HG03135 (cell line): ENCODE data around the gene CCDC136.

ENCODE experiments used
- ATAC-seq: cut with Tn5 transposase; IDR thresholded peaks from one replicate; pipeline ENCODE4 v1.9.1; 2021; ENCODE audit warnings: mild to moderate bottlenecking, moderate library complexity; ENCODE audit not compliant: unreplicated experiment

The CCDC136 gene

DNA sequence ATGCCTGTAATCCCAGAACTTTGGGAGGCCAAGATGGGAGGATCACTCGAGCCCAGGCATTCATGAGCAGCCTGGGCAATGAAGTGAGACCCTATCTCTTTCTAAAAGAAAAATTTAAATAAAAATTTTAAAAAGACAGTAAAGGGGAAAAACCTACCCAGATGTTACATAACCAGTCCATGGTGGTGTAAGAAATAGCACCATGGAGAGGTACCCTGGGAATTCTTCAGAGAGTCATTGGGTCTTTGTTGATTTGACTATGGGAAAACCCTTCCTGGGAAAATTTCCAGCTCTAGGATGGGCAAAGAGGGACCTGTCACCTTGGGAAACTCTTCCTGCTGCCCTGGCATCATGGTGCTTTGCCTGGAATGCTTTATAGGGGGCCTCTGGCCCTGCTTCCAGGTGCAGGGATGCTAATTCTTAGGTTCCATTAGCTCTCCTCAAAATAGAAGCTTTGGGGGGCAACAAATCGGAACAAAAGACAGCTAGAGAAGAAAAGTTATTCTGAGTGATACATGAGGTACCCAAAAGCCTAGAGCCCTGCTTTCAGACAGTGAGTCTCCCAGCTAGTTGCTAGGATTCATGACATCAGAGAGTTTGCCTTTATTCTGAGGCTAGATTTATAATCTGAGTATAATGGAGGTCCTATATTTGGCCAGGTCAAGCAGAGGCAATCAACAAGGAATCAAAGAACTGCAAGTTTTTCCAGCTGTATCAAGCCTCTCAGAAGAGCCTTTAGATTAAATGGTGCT, 10.1 kb downstream of the CCDC136 start:
- ATAC-seq: no peak

DNA sequence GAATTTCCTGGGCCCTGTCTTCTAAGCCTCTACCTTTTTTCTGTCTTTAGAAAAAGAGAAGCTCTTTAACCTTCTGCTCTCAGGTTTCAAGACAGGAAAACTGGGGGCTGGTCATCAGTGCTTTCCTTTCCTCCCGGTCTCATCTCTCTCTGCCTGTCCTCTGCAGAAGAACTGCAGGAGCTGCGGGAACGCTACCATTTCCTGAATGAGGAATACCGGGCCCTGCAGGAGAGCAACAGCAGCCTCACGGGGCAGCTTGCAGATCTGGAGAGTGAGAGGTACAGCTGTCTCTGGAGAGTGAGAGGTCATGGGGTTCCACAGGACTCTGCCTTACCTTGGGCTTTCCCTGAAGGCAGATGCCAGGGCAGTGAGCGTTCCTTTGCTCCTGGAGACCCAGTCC, 12.7 kb downstream of the CCDC136 start:
- no peak for ATAC-seq

DNA sequence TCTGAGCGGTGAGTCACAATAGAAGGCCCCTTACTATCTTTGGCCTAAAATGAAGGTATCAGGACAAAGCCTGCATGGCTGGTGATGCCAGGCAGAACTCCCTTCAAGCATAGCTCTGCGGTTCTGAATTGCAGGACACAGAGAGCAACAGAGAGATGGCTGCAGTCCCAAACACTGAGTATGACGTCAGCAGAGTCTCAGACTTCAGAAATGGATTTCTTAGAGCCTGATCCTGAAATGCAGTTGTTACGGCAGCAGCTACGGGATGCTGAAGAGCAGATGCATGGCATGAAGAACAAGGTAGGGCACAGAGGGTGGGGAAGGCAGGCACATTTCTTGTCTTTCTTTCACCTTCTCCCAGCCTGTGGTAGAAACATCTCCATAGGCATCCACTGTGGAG, 13.5 kb downstream of the CCDC136 start:
- ATAC-seq: no peak

DNA sequence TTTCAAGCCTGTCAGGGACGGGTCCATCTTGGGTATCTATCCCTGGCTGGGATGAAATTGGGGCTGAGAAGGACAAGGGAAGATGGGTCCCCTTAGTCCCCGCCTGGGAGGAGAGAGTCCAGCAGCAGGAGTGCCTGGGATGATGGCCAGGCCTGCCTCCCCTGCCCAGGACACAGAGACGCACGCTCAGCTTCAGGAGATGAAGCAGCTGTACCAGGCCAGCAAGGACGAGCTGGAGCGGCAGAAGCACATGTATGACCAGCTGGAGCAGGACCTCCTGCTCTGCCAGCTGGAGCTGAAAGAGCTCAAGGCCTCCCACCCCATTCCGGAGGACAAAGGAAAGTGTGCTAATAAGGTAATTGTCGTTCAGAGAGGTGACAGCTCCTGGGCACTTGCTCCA, 15.4 kb downstream of the CCDC136 start:
- ATAC-seq: no peak

DNA sequence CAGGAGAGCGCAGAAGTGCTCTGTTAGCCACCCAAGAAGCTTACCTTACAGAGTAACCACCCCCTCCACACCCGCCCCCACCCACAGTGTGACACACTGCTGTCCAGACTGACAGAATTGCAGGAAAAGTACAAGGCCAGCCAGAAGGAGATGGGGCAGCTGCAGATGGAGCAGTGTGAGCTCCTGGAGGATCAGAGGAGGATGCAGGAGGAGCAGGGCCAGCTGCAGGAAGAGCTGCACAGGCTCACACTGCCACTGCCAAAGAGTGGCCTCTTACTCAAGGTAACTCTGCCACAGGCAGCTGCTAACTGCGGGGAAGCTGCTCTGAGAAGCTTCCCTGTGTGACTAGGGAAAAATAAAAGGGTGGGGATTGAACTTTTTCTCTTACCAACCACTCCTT, 17.6 kb downstream of the CCDC136 start:
- no peak for ATAC-seq

DNA sequence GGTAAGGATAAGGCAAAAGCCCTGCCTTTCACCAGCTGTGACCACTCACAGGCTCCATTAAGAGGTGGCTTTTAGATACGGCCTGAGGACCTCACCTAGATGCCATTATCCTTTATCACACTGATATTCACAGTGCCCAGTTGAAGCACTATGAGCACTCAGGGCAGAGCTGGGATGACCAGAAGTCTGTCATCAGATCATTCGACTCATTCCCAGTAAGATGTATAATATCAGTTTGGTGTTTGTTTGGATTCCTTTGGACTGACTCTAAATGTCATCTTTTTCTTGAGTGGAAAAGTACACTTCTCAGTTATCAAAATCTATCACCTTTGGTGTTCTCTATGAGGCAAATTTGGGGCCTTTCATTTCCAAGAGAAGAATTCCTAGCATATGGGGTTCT, 18.7 kb downstream of the CCDC136 start:
- no peak for ATAC-seq

DNA sequence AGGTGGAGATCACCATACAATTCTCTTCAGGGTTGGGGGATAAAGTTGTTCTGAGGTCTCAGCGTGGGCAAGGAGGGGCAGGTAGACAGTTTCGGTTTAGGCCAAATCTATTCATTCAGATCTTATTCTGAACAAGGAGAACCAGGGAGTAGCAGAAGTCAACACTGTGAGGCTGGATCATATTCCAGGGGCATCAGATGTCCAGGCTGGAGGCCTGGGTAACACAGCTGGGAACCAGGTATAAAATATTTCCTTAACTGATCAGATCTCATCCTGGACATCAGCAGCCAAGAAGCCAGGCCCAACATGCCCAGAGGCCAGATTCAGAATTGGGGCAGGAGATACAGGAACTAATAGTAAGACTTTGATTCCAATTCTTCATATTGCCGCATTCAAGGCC, 19.2 kb downstream of the CCDC136 start:
- ATAC-seq: no peak

DNA sequence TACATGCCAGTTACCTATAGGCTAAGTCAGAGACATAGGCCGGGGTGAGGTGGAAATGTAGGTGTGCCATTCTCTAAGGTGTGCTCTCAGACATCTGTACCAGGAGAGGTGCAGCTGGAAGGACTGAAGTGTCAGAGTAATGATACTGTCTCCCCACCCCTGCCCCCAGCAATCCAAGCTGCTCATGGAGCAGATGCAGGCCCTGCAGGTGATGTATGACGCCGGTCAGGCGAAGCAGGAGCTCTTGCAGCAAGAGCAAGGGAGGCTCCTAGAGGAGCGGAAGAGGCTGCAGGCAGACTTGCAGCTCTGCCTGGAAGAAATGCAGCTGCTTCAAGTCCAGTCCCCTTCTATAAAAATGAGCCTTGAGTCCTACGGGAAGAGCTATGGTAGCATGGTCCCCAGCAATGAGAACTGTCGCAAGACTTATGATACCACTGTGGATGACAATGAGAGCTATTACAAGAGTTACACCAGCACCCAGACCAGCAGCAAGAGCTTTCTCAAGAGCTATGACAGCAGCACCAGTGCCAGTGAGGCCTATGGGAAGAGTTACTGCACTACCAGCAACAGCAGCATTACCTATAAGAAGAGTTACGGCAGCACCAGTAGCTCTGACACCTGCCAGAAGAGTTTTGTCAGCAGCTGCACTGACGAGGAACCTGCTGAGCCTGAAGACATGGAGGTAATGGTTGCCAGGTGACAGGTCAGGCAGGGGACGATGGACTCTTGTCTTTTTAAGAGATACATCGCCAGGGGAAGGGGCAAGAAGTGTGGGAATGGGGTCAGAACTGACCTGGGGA, 20.1 kb downstream of the CCDC136 start:
- ATAC-seq: no peak

DNA sequence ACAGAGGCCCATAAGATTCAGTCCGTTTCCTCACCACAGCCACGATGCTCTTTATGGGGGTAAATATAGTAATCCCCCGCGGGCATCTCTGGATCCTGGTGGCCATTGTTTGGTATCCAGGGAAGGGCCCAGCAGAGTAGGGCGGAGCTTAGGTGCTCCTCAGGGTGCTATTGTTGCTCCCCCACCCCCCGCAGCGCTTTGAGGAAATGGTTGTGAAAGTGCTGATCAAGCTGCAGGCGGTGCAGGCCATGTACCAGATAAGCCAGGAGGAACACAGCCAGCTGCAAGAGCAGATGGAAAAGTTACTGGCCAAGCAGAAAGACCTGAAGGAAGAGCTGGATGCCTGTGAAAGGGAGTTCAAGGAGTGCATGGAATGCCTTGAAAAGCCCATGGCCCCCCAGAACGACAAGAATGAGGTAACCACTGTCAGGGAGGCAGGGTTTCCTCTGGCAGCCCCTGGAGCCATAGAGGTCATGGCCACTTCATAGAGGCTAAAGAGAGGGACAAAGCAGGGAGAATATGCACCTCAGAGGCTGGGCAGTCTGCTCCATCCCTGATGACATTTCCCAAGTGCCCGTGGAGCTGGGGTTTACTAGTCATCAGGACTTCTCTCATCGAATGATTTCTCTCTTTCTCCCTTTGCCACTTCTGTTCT, 20.9 kb downstream of the CCDC136 start:
- no peak for ATAC-seq

DNA sequence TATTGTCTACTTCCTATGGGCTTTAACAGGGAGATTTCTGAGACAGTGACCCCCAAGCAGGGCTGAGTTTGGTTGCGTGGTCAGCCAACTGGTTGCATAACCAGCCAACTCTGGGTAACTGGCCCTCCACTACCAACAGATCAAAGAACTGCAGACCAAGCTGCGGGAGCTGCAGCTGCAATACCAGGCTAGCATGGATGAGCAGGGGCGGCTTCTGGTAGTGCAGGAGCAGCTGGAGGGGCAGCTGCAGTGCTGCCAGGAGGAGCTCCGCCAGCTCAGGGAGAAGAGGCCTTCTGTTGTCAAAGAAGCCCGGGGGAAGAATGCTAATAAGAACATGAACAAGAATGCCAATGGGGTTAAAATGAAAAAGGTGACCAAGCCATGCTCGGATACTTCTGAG, 22.7 kb downstream of the CCDC136 start:
- no peak for ATAC-seq

DNA sequence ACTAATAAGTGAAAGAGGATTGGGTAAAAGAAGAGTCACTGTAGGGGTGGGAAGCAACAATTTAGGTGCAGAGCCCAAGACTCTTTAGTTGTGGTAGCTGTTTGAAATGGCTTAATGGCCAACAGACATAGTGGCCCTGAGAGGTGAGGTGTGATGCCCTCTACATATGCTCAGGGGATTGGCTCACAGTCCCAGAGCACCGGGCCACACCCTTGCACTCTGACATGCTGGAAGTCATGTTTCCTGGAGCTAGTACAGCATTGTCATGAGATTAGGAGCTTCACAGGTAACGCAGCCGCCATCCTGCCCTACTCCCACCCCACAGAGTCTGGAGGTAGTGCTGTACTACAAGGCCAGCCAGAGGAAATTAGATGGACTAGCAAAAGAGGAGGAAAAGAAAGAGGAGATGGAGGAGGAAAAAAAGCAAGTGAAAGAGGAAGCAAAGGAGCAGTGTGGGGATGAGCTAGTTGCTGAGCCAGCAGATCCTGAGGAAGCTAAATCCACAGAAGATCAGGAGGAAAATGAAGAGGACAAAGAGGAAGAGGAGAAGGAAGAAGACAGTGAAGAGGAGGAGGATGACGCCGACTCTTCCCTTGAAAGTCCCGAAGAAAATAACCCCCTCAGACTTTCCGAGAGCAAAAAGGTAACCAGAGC, 23.6 kb downstream of the CCDC136 start:
- no peak for ATAC-seq

DNA sequence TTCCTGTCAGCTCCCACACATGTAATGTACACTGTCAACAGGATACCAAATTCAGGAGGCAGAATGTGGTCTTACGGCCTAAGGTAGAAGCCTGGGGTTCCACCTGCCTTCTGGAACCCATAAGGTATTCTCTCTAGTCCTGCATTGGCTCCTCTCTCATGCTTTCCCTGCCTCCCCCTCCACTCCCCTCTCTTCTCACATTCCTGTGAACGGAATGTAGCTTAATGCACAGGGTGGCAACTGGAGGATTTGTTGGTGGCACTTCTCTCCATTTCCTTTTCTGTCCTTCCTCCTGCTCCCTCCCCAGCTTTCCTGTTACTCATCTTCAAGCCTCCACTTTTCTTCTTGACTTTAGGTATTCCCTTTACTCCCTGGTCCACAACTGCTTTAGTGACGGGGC, 26.9 kb downstream of the CCDC136 start:
- no peak for ATAC-seq

DNA sequence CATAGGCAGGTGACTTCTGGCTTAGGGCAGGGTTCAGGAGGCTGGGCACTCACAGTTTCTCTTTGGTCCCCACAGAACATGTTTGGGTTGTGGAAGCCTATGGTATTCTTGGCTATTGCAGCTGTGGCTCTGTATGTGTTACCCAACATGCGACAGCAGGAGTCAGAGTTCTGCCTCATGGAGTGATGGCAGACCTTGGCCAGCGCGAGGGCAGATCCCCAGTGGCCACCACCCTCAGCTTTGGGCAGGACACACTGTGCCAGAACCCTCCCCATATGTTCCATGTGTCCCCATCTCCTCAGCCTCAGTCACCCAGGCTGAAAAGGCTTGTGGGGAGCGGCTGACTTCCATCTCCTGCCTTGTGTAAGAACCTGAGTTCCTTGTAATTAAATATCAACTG, 30.0 kb downstream of the CCDC136 start:
- no peak for ATAC-seq

DNA sequence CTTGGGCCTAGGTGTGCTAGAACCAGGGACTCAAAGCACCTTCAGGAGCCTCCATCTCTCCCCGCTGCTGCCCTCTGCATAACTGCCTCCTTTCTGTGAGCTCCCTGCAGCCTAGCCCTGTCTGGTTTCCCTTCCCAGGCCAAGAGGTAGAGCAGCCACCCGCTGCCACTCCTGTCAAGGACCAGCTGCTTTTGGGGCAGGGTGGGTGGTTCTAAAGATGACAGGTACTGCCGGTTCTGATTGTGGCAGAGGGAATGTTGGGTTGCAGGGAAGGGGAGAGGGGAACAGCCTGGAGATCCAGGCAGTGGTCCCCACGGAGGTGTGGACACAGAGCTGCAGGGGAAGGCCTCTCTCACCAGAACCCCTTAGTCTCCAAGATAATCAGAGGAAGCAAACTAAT, 34.7 kb downstream of the CCDC136 start:
- no peak for ATAC-seq

DNA sequence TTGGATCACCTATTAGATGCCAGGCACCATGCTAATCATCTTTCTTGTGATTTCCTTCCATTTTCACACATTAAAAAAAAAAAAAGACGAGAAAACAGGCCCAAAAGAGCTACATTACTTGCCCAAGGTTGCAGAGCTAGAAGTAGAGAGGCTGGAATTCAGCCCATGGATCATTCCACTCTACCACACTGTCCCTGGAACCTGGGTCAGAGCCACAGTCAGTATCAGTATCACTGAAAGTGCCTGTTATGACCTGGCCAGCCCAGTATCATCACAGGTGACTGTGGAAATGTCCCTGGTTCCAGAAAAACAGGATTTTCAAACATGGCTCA, 35.1 kb downstream of the CCDC136 start:
- no peak for ATAC-seq

DNA sequence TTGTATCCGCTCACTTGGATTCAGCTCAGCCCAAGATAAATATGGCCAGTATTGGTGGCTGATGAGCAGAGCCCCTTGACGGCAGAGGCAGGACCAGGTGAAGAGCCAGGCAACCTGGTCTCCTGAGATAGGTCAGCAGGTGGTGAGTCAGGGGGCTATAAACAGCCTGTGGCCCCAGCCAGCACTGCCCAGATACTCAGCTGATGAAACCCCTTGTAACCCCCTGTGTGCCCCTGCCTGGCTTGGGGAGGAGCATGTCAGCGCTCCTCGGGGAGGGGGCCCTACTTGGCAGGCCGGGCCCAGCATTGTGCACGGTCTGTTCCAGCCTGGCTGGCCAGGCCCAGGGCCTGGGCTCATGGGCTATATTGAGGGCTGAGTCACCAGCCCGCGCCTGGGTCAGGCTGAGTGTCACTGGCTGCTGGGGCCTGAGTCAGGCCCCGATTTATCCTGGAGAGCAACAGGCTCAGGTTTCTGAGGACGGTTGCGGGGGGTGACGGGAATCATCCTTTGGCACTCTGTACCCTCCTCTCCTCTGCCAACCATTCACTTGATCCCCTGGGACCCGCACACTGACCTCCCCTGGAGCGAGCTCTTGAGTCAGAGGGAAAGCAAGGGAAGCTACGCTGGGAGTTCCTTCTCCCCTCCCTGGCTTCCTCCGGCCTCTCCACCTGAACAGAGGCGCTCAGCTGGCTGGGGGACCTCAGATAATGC, 35.6 kb downstream of the CCDC136 start:
- ATAC-seq: no peak

DNA sequence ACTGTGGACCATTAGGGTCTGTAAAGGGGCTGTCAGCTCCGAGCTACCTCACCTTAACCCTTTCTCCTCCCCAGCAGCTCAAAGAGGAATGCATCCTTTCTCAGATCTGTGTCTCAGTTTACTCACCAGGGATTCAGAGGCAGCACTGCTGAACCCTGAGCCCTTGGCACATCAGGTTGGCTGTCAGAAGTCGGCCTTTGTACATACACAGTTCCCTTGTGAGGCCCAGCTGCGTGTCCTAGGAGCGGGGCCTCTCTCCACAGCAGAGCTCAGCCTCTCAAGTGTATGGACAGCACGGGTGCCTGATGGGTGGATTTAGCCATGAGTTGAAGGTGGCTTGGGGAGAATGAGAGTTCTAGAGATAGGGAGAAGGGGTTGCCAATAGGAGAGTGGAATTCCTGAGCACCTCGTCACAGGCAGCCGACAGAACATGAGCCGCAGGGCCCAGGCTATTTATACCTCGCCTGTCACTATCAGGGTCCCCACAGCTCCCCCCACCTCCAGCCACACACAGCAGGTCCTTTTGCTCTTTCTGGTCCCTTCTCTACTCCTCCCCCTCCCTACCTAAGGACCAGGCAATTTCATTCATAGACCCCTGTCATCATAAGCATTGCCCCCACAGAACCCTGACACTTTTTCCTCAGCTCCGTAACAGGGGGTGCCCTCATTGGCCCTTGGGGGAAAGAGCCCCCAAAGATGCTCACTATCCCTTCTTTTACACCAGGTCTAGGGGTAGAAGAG, 36.4 kb downstream of the CCDC136 start:
- no peak for ATAC-seq

DNA sequence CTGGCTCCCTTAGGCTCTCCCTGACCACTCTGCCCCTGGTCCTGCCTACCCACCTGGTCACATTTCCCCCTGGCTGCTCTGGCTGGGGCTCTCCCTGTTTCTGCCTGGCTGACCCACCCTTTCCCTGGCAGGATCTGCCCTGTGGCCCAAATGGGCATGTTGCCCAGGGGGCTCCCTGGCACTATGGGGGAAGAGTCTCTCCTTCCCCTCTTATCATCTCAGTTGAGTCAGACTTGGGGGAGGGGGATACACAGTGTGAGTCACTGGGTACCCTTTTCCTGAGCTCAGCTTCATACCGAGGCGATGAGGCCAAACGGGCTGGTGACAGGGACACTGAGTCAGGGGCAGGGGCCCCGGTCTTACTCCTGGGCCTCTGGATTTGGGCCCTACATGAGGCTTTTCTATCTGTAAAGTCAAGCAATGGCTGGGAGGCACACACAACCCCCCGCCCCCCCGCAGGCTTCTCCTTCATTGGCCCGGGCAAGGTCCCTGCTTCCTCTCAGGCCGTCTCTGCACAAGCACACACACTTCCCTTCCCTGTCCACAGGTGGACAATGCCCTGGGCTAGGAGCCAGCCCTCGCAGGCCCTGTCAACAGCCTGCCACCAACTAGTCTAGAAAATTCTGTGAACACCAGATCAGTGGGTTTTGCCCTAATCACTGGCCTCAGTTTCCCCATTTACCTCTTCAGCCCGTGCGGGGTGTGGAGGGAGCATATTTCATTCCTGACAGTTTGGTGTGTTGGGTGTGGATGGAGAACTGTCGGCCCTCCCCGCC, 37.8 kb downstream of the CCDC136 start:
- no peak for ATAC-seq
